ENCODE results near the gene TRAF4.
A peak's percentile ranks its signal among the peaks of the same experiment; 100 is the strongest.
"Not testable (repeated sequence)": the region's sequence is repeated elsewhere in the genome, so short reads cannot be mapped to it uniquely, and the experiment has no call there.

Gene TRAF4

GRCh38 chr17:28726627-28727491 lies 17.0 kb upstream of the TRAF4 start:
- peaks cover 62% of the 10 kb centered on the region for H3K4me1 Mint-ChIP-seq
- no peaks in the 10 kb centered on the region for H3K27me3 Mint-ChIP-seq
- peak; percentile 84 to 88 for DNase-seq (ENCODE audit: low spot score in 2 of 2)
- peak; percentile 50 for ATAC-seq (replicated peaks; ENCODE audit: extremely low read depth, poor library complexity, severe bottlenecking)
- peak overlapping the region; percentile 94 for H3K4me3 Mint-ChIP-seq
- no peaks in the 10 kb centered on the region for H3K9me3 Mint-ChIP-seq
- peaks cover 50% of the 10 kb centered on the region for H3K36me3 Mint-ChIP-seq (ENCODE audit: insufficient read depth)
- peak overlapping the region; percentile 98 for H3K27ac Mint-ChIP-seq (ENCODE audit: low read depth)

- DNase-seq (ENCODE audit: low spot score in 2 of 2): peak; percentile 97 to 99
- ATAC-seq (replicated peaks; ENCODE audit: extremely low read depth, poor library complexity, severe bottlenecking): peak; percentile 51
These were observed 15.2 kb upstream of the TRAF4 start, which contains the start of gene NEK8 for GRCh38 chr17:28728364-28729200. Gene NEK8 (plus strand): TSS chr17:28728788. CDS start chr17:28728814, 26 bp downstream.

GRCh38 chr17:28729950-28730330 lies 13.9 kb upstream of the TRAF4 start:
- no peaks in the 10 kb centered on the region for H3K27me3 Mint-ChIP-seq
- no peak for DNase-seq (ENCODE audit: low spot score in 2 of 2)
- H3K4me3 Mint-ChIP-seq: no peak overlapping the region
- H3K4me1 Mint-ChIP-seq: peaks cover 39% of the 10 kb centered on the region
- peaks cover 24% of the 10 kb centered on the region for H3K36me3 Mint-ChIP-seq (ENCODE audit: insufficient read depth)
- no peaks in the 10 kb centered on the region for H3K9me3 Mint-ChIP-seq
- no peak for ATAC-seq (replicated peaks; ENCODE audit: extremely low read depth, poor library complexity, severe bottlenecking)
- H3K27ac Mint-ChIP-seq (ENCODE audit: low read depth): no peak overlapping the region

More at GRCh38 chr17:28728364-28729200, 15.2 kb upstream of the TRAF4 start, which contains the start of gene NEK8:
- peak within 1 kb of the TSS; percentile 98 for H3K27ac Mint-ChIP-seq (ENCODE audit: low read depth)
- H3K9me3 Mint-ChIP-seq: no peaks in the 10 kb centered on the region
- no peaks in the 10 kb centered on the region for H3K27me3 Mint-ChIP-seq
- H3K36me3 Mint-ChIP-seq (ENCODE audit: insufficient read depth): peaks cover 35% of the 10 kb centered on the region
- H3K4me1 Mint-ChIP-seq: peaks cover 50% of the 10 kb centered on the region
- peak within 1 kb of the TSS; percentile 94 for H3K4me3 Mint-ChIP-seq

- Mint-ChIP-seq H3K36me3 (ENCODE audit: insufficient read depth) (peaks cover 6% of the 10 kb centered on the region), H3K4me1 (peaks cover 13% of the 10 kb centered on the region), H3K4me3 (no peak overlapping the region), H3K9me3 (no peaks in the 10 kb centered on the region), H3K27me3 (no peaks in the 10 kb centered on the region), H3K27ac (ENCODE audit: low read depth) (no peak overlapping the region)
- DNase-seq (ENCODE audit: low spot score in 2 of 2) (no peak), ATAC-seq (replicated peaks; ENCODE audit: extremely low read depth, poor library complexity, severe bottlenecking) (no peak)
These were observed 10.5 kb upstream of the TRAF4 start for GRCh38 chr17:28733346-28733745.

GRCh38 chr17:28734712-28735241 lies 9.0 kb upstream of the TRAF4 start:
- H3K36me3 Mint-ChIP-seq (ENCODE audit: insufficient read depth): peaks cover 1% of the 10 kb centered on the region
- ATAC-seq (replicated peaks; ENCODE audit: extremely low read depth, poor library complexity, severe bottlenecking): no peak
- H3K4me3 Mint-ChIP-seq: no peak overlapping the region
- no peaks in the 10 kb centered on the region for H3K27me3 Mint-ChIP-seq
- no peak overlapping the region for H3K27ac Mint-ChIP-seq (ENCODE audit: low read depth)
- no peak for DNase-seq (ENCODE audit: low spot score in 2 of 2)
- peaks cover 12% of the 10 kb centered on the region for H3K4me1 Mint-ChIP-seq
- H3K9me3 Mint-ChIP-seq: no peaks in the 10 kb centered on the region

- Mint-ChIP-seq H3K36me3 (ENCODE audit: insufficient read depth) (peaks cover 1% of the 10 kb centered on the region), H3K4me1 (peaks cover 11% of the 10 kb centered on the region), H3K9me3 (no peaks in the 10 kb centered on the region), H3K27me3 (no peaks in the 10 kb centered on the region), H3K27ac (ENCODE audit: low read depth) (no peak overlapping the region), H3K4me3 (no peak overlapping the region)
- DNase-seq (ENCODE audit: low spot score in 2 of 2): no peak
- no peak for ATAC-seq (replicated peaks; ENCODE audit: extremely low read depth, poor library complexity, severe bottlenecking)
These were observed 8.5 kb upstream of the TRAF4 start for GRCh38 chr17:28735242-28735722.

- not testable (repeated sequence) for H3K27ac Mint-ChIP-seq (ENCODE audit: low read depth); H3K9me3 Mint-ChIP-seq; H3K4me3 Mint-ChIP-seq; DNase-seq (ENCODE audit: low spot score in 2 of 2); H3K27me3 Mint-ChIP-seq; ATAC-seq (replicated peaks; ENCODE audit: extremely low read depth, poor library complexity, severe bottlenecking); H3K36me3 Mint-ChIP-seq (ENCODE audit: insufficient read depth)
- H3K4me1 Mint-ChIP-seq: peaks cover 11% of the 10 kb centered on the region
These were observed 7.7 kb upstream of the TRAF4 start for GRCh38 chr17:28735913-28736769.

GRCh38 chr17:28737316-28737715 lies 6.5 kb upstream of the TRAF4 start:
- Mint-ChIP-seq H3K36me3 (ENCODE audit: insufficient read depth) (peaks cover 1% of the 10 kb centered on the region), H3K27me3 (no peaks in the 10 kb centered on the region), H3K4me1 (peaks cover 11% of the 10 kb centered on the region), H3K9me3 (no peaks in the 10 kb centered on the region), H3K4me3 (no peak overlapping the region), H3K27ac (ENCODE audit: low read depth) (no peak overlapping the region)
- ATAC-seq (replicated peaks; ENCODE audit: extremely low read depth, poor library complexity, severe bottlenecking) (no peak), DNase-seq (ENCODE audit: low spot score in 2 of 2) (no peak)

GRCh38 chr17:28737770-28738679 lies 5.8 kb upstream of the TRAF4 start:
- H3K4me3 Mint-ChIP-seq: no peak overlapping the region
- no peaks in the 10 kb centered on the region for H3K9me3 Mint-ChIP-seq
- peak; percentile 35 for ATAC-seq (replicated peaks; ENCODE audit: extremely low read depth, poor library complexity, severe bottlenecking)
- H3K36me3 Mint-ChIP-seq (ENCODE audit: insufficient read depth): peaks cover 1% of the 10 kb centered on the region
- H3K27me3 Mint-ChIP-seq: no peaks in the 10 kb centered on the region
- peaks cover 11% of the 10 kb centered on the region for H3K4me1 Mint-ChIP-seq
- H3K27ac Mint-ChIP-seq (ENCODE audit: low read depth): peak overlapping the region; percentile 64
- no peak for DNase-seq (ENCODE audit: low spot score in 2 of 2)

- no peaks in the 10 kb centered on the region for H3K27me3 Mint-ChIP-seq
- H3K9me3 Mint-ChIP-seq: no peaks in the 10 kb centered on the region
- DNase-seq (ENCODE audit: low spot score in 2 of 2): no peak
- peak overlapping the region; percentile 64 for H3K27ac Mint-ChIP-seq (ENCODE audit: low read depth)
- H3K4me1 Mint-ChIP-seq: peaks cover 11% of the 10 kb centered on the region
- ATAC-seq (replicated peaks; ENCODE audit: extremely low read depth, poor library complexity, severe bottlenecking): peak; percentile 42
- peaks cover 3% of the 10 kb centered on the region for H3K36me3 Mint-ChIP-seq (ENCODE audit: insufficient read depth)
- H3K4me3 Mint-ChIP-seq: no peak overlapping the region
These were observed 5.0 kb upstream of the TRAF4 start for GRCh38 chr17:28738680-28739384.
